GM20000 (cell line): ENCODE results near the gene CMTM7.

ENCODE experiments used
- DNase-seq: peaks from one replicate; pipeline ENCODE4 v3.0.0; 2012; ENCODE audit warnings: low spot score
- TF ChIP-seq, protein P1 (sequence below): IDR thresholded peaks from 2 replicates; pipeline ENCODE4 v1.5.1; 2012; ENCODE audit warnings: mild to moderate bottlenecking, control low read depth; ENCODE audit errors: extremely low read depth, missing control alignments

CMTM7 gene

DNA sequence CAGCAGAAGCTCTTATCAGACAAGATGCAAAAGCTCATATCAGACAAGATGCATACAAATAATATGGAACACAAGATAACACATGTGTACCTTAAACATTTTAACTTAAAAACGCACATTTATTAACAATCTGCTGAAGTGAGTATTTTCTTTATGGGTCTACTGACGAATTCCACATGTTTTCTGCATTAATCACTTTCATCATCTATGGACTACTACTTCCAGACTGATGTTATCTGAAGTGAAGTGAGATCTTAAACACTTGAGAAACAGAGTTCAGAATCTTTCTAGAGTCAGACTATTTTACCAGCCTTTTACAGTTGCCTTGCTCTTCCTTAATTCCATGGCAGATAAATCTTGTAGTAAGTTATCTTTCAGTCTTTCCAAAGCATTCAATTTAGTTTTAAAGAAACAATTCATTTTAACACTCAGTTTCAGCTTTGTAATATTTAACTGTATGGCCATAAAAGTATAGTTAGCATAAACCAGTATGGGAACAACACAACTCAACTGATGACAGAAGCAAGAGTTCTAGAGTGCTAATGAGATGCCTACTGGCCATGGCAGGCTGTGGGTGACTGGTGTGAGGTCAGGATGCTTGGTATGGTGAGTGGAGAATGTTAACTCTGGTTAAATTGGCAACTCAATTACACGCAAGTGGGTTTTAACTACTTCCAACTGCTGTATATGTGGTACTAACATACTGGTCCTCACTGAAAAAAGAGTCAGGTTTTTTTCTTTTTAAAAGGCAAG, 101.2 kb downstream of the CMTM7 start:
- TF ChIP-seq, protein P1, sequence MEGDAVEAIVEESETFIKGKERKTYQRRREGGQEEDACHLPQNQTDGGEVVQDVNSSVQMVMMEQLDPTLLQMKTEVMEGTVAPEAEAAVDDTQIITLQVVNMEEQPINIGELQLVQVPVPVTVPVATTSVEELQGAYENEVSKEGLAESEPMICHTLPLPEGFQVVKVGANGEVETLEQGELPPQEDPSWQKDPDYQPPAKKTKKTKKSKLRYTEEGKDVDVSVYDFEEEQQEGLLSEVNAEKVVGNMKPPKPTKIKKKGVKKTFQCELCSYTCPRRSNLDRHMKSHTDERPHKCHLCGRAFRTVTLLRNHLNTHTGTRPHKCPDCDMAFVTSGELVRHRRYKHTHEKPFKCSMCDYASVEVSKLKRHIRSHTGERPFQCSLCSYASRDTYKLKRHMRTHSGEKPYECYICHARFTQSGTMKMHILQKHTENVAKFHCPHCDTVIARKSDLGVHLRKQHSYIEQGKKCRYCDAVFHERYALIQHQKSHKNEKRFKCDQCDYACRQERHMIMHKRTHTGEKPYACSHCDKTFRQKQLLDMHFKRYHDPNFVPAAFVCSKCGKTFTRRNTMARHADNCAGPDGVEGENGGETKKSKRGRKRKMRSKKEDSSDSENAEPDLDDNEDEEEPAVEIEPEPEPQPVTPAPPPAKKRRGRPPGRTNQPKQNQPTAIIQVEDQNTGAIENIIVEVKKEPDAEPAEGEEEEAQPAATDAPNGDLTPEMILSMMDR, result no peak
- DNase-seq, result no peak

DNA sequence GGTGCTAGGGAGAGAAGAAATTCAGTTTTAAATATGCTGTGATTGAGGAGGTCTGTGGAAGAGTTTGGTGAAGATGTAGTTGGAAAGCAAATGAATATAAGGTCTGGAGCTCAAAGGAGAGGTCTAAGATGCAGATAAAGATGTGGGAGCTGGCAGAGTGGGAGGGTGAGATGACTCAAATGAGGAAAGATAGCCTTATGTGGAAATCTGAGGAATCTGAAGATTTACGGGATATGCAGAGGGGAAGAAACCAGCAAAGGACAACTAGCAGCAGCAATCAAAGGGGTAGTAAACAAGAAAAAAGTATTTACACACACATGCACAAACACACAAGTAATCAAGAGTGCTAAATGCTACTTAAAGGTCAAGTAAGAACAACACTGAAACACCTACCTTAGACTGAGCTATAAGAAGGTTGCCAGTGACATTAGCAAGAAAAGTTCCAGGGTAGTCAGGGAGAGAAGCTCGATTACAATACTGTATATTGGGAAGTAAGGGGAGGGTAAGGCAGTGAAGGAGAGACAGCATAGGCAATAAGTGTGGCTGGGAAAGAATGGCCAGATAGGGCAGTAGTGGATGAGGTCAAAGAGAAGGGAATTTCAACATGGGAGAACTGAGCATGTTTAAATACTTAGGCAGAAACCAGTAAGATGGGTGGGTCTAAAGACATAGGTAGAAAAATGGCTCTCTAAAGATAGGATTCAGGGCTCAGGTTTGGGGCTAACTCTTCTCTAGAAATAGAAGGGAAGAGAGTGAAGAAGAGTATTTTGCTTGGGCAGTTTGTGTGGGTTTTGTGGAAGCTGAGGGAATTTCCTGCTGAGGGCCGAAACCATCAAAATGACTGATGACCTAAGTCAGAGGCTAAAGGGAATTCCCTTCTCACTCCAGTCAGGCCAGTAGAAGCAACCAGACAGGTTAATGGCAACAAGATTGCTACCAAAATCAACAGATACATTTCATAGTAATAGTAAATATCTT, 102.1 kb downstream of the CMTM7 start:
- DNase-seq, result peak; percentile 66
- TF ChIP-seq, protein P1, result no peak

DNA sequence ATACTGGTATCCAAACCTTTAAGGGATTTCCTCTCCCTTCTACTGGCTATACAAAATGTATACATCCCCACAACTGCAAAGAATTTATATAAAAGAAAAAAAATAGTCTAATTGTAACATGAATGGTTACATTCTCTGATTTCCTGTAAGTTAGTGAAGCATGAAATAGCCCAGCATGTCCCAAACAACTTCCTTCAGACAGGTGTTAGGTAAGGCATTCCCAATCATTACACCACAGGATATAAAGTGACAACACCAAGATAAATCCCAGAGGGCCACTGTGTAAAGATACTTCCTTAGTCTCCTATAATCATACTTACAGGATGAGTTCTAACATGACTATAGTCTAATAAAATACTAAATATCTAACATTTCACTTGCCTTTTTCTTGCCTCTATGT, 103.4 kb downstream of the CMTM7 start:
- TF ChIP-seq, protein P1, result no peak
- DNase-seq, result no peak

DNA sequence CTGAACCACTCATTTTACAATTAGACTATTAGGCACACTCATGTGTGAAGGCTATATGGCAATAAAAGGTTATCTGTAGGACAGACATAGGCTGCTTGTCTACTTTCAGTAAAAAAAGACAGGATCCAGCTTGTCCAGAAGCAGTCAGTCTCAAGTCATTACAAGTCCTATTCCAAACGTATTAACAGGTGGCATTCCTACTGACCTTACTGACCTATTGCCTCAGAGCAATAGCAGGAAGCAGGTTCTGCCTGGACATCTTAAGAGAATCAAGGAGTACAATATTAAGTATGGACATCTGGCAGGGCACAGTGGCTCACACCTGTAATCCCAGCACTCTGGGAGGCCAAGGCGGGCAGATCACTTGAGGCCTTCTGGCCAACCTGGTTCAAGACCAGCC, 104.0 kb downstream of the CMTM7 start:
- no peak for DNase-seq
- TF ChIP-seq, protein P1, result no peak

DNA sequence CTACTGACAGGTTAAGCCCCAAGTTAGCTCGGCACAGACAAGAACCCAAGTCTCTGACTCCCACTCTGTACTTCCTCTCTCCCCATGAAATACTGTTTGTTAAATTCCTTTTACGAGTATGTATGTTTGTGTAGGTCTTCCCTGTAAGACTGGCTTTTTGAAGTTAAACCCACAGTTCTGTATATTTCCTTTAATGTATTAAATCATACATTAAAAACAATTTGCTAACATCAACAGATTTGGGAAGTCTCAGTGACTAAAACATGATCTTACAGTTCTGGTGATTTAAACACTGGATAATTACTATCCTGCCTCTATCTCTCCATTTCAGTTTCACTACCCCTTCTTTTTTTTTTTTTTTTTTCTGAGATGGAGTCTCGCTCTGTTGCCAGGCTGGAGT, 106.6 kb downstream of the CMTM7 start:
- DNase-seq, result no peak

DNA sequence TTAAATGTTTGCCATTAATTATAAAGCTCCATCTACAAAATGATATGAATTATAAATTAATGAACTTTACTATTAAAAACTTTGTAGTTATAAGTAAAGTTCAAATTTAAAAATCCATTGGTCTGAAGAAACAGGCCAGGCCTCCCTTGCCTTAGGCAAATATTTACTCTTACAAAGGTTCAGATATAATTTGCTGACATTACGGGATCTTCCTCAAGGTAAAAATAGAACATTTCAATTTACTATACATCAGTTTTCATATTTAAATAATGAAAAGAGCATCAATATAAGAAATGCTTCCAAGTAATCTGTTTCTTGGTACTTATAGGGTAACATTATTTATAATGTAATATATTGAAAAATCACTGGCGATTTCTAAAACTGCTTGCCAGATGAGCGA, 107.3 kb downstream of the CMTM7 start:
- TF ChIP-seq, protein P1, result no peak
- DNase-seq, result no peak

More for the DNA sequence above, 106.6 kb downstream of the CMTM7 start:
- TF ChIP-seq, protein P1, result no peak

DNA sequence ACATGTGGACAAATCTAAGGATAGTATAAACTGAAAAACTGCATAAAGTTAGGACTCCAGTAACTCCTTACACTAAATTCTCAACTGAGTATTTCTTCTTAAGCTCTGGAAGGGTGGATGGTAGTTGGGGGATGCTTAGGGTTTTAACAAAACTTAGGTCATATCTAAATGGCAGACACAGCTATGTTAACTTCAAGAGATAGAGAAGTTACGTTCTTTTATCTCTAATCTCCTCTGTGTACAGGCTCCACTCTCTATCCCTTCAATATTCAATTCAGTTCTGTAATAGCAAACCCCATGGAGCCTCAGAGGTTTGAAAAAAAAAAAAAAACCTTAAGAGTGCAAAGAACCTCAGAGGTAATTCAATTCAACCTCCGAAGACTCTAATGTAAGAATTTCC, 107.9 kb downstream of the CMTM7 start:
- DNase-seq, result no peak
- TF ChIP-seq, protein P1, result no peak
